Measurements from ENCODE around the gene SEMA4G.

The SEMA4G gene

DNA sequence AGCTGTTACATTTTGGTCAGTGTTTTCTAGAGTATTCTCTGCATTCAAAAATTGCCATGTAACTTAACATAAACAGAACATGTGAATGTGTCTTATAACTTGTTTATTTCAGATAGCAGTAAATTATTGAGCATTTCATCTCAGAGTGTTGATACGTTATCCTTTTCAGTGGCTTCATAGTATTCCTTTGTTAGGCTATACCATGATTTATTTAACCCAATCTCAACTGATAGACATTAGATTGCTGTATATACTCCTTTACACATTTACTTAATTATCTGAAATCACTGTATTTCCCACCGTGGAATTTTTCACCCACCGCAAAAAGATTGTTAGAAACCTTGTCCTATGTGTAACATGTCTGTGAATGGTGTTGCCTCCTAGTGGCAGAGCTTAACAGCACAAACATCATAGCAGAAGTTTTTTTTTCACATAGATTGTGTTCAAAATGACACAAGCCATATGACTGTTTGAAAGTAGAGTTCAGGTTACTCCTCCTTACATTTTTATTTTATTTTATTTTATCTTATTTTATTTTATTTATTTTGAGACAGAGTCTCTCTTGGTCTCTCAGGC is 35.1 kb upstream of the SEMA4G start:
- Mint-ChIP-seq H3K4me1 (no peaks in the 10 kb centered on the region), H3K36me3 (ENCODE audit: low read depth) (peaks cover 57% of the 10 kb centered on the region), H3K4me3 (no peak overlapping the region), H3K9me3 (no peaks in the 10 kb centered on the region), H3K27me3 (ENCODE audit: low read depth, poor library complexity) (no peaks in the 10 kb centered on the region), H3K27ac (no peak overlapping the region)
- no peak for DNase-seq
- TF ChIP-seq, protein P1, sequence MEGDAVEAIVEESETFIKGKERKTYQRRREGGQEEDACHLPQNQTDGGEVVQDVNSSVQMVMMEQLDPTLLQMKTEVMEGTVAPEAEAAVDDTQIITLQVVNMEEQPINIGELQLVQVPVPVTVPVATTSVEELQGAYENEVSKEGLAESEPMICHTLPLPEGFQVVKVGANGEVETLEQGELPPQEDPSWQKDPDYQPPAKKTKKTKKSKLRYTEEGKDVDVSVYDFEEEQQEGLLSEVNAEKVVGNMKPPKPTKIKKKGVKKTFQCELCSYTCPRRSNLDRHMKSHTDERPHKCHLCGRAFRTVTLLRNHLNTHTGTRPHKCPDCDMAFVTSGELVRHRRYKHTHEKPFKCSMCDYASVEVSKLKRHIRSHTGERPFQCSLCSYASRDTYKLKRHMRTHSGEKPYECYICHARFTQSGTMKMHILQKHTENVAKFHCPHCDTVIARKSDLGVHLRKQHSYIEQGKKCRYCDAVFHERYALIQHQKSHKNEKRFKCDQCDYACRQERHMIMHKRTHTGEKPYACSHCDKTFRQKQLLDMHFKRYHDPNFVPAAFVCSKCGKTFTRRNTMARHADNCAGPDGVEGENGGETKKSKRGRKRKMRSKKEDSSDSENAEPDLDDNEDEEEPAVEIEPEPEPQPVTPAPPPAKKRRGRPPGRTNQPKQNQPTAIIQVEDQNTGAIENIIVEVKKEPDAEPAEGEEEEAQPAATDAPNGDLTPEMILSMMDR (IDR thresholded peaks at IDR 0.05): peak; percentile 40

DNA sequence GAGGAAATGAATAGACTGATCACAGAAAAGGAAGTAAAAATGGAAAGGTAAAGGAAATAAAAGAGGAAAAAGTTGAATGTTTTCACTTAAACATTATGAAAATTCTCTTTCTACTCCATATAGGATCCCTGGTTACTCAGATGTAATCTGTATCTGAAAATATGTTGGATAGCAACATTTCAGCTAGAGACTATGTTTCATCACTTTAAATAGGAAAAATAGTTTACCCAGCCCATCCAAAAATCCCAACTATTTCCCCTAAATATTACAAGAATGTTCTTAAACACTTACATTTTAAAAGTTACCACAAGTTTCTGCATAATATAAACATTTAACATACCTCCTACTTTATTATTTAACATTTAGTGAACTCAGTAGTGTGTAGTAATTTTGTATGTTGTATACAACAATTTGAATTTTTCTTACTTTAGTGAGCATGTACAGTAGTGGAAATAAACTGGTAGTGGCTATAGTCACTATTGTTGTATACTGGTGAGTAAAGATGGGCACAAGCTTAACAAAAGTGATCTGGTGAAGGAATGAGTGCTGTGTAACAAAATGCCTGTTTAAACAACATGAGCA is 29.4 kb upstream of the SEMA4G start:
- Mint-ChIP-seq H3K27ac (no peak overlapping the region), H3K27me3 (ENCODE audit: low read depth, poor library complexity) (no peaks in the 10 kb centered on the region), H3K9me3 (no peaks in the 10 kb centered on the region), H3K36me3 (ENCODE audit: low read depth) (peaks cover 69% of the 10 kb centered on the region), H3K4me1 (no peaks in the 10 kb centered on the region), H3K4me3 (no peak overlapping the region)
- TF ChIP-seq, protein P1 (IDR thresholded peaks at IDR 0.05): no peak
- DNase-seq: no peak

DNA sequence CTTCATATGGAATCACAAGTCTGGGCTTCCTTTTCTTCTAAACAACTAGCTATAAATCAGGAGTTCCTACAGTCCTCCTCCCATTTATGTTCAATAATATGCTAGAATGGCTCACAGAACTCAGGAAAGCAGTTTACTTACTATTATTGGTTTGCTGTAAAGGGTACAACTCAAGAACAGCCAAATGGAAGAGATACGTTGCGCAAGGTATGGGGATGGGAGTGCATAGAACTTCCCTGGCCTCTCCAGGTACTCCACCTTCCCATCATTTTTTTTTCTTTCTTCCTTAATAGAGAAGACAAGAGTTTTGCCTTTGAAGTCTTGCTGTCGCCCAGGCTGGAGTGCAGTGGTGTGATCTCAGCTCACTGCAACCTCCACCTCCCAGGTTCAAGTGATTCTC is 27.1 kb upstream of the SEMA4G start:
- Mint-ChIP-seq H3K4me1 (no peaks in the 10 kb centered on the region), H3K27ac (no peak overlapping the region), H3K9me3 (no peaks in the 10 kb centered on the region), H3K36me3 (ENCODE audit: low read depth) (peaks cover 82% of the 10 kb centered on the region), H3K27me3 (ENCODE audit: low read depth, poor library complexity) (no peaks in the 10 kb centered on the region), H3K4me3 (no peak overlapping the region)
- TF ChIP-seq, protein P1 (IDR thresholded peaks at IDR 0.05): no peak
- no peak for DNase-seq

DNA sequence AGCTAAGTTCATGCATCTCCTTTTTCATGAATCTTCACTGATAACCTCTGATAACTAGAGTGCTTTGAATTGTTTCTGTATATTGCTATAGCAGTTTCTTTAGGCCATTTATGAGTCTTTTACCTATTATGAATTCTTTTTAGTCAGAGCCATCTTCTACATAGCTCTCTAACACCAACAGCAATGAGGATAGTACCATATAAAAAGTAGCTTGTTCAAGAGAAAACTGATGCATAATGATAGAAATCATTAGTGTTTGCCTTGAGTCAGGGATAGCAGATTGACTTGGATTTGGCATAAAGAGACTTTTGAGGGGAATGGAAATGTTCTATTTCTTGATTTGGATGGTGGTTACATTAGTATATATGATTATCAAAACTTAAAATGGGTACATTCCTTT is 25.8 kb upstream of the SEMA4G start:
- H3K4me1 Mint-ChIP-seq: no peaks in the 10 kb centered on the region
- DNase-seq: no peak
- TF ChIP-seq, protein P1 (IDR thresholded peaks at IDR 0.05): no peak
- H3K4me3 Mint-ChIP-seq: no peak overlapping the region
- peak overlapping the region; percentile 83 for H3K27ac Mint-ChIP-seq
- H3K9me3 Mint-ChIP-seq: no peaks in the 10 kb centered on the region
- H3K27me3 Mint-ChIP-seq (ENCODE audit: low read depth, poor library complexity): no peaks in the 10 kb centered on the region
- H3K36me3 Mint-ChIP-seq (ENCODE audit: low read depth): peaks cover 83% of the 10 kb centered on the region

DNA sequence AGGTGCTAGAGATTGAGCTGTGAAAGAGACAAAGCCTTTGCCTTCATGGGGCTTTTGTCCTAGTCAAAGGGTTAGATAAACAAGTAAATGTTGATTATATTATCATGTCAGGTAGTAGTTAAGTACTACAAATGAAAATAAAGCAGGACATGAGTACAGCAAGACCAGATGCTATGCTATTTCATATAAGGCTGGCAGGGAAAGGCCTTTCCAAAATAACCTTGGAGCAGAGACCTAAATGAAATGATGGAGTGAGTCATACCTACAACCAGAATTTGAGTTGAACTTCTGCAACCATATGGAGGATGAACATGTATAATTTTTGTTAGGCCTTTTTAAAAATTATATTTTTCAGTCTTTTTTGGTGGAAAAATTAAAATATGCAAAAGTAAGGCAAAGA is 23.6 kb upstream of the SEMA4G start:
- Mint-ChIP-seq H3K27me3 (ENCODE audit: low read depth, poor library complexity) (no peaks in the 10 kb centered on the region), H3K4me3 (no peak overlapping the region), H3K27ac (no peak overlapping the region), H3K36me3 (ENCODE audit: low read depth) (peaks cover 83% of the 10 kb centered on the region), H3K9me3 (no peaks in the 10 kb centered on the region), H3K4me1 (no peaks in the 10 kb centered on the region)
- DNase-seq: no peak
- TF ChIP-seq, protein P1 (IDR thresholded peaks at IDR 0.05): no peak

DNA sequence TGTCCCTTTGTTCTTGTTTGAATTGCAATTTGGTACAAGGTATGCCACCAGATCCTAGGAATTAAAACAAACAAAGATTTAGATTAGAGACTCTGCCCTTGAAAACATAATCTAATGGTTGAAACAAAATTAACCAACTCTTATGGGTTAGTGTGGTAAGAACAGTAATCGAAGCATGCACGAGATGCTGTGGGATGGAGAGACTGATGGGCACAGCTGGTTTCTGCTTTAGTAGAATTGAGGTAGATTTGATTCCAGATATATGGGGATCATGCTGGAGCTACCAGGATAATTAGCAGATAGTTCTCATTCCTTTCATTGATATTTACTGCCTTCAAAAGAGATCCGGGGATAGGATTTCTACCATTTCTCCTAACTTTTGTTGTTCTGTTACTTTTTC is 20.4 kb upstream of the SEMA4G start:
- no peaks in the 10 kb centered on the region for H3K4me1 Mint-ChIP-seq
- no peaks in the 10 kb centered on the region for H3K27me3 Mint-ChIP-seq (ENCODE audit: low read depth, poor library complexity)
- no peaks in the 10 kb centered on the region for H3K9me3 Mint-ChIP-seq
- no peak for DNase-seq
- TF ChIP-seq, protein P1 (IDR thresholded peaks at IDR 0.05): no peak
- no peak overlapping the region for H3K4me3 Mint-ChIP-seq
- H3K36me3 Mint-ChIP-seq (ENCODE audit: low read depth): peaks cover 70% of the 10 kb centered on the region
- no peak overlapping the region for H3K27ac Mint-ChIP-seq
